A549 (cell line): ENCODE results near the gene NEBL.

ENCODE experiments used
- RCOR1 ChIP-seq: fragments of 150-350 bp; IDR thresholded peaks from 2 replicates; pipeline ENCODE4 v1.6.1; 2014; ENCODE audit warnings: antibody characterized with exemption, low read length, low read depth
- SREBF2 ChIP-seq: fragments of 450-650 bp; IDR thresholded peaks from 2 replicates; pipeline ENCODE4 v1.6.1; 2014; ENCODE audit warnings: mild to moderate bottlenecking, moderate library complexity
- TF ChIP-seq, protein P1 (sequence below): fragments of >200 bp; sonication (Bioruptor Twin); formaldehyde crosslinking; IDR thresholded peaks from 3 replicates; pipeline ENCODE4 v1.5.1; 2016

DNA sequence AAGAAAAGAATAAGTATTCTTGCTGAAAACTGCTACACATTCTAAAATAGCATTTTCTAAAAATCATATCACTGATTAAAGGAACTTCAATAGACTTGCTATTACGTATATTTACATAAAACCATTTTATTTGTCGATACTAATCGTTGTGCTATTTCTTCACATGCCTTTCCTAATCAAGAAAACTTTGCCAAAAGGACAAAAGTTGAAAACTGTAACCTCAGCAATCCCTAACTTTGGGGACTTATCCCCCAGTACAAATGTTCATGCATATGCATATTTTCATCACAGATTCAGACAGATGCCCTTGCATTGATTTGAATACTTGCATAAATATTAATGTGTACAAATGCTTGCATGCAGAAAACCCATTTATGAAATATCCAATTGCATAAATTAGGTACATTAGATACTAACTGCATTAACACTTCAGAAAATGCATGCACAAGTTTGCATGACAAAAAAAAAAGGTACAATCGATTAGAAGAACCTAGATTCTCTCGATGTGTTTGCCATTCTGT, 35.6 kb upstream of the NEBL start:
- no peak for TF ChIP-seq SREBF2
- TF ChIP-seq, protein P1, sequence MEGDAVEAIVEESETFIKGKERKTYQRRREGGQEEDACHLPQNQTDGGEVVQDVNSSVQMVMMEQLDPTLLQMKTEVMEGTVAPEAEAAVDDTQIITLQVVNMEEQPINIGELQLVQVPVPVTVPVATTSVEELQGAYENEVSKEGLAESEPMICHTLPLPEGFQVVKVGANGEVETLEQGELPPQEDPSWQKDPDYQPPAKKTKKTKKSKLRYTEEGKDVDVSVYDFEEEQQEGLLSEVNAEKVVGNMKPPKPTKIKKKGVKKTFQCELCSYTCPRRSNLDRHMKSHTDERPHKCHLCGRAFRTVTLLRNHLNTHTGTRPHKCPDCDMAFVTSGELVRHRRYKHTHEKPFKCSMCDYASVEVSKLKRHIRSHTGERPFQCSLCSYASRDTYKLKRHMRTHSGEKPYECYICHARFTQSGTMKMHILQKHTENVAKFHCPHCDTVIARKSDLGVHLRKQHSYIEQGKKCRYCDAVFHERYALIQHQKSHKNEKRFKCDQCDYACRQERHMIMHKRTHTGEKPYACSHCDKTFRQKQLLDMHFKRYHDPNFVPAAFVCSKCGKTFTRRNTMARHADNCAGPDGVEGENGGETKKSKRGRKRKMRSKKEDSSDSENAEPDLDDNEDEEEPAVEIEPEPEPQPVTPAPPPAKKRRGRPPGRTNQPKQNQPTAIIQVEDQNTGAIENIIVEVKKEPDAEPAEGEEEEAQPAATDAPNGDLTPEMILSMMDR: no peak
- TF ChIP-seq RCOR1: no peak
